HG02840 (cell line): ENCODE data around the gene PLEKHA8.

ENCODE experiments used
- ATAC-seq: cut with Tn5 transposase; IDR thresholded peaks from one replicate; pipeline ENCODE4 v1.9.1; 2021; ENCODE audit warnings: mild to moderate bottlenecking, moderate library complexity, moderate number of reproducible peaks; ENCODE audit not compliant: unreplicated experiment, low FRiP score

The PLEKHA8 gene

DNA sequence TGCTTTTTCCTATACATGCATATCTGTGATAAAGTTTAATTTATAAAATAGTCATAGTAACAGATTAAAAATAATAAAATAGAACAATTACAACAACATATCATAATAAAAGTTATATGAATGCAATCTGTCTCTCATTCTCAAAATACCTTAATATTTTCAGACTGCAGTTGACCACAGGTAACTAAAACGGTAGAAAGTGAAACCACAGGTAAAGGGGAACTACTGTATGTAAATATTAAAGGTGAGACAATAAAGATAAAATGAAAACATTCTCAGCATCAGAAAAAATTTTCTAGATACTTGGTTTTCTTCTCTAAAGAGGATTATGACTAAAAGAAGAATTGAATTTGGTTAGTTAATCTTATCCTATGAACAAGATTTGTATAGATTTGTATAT lies 7.7 kb upstream of the PLEKHA8 start:
- ATAC-seq, result no peak

DNA sequence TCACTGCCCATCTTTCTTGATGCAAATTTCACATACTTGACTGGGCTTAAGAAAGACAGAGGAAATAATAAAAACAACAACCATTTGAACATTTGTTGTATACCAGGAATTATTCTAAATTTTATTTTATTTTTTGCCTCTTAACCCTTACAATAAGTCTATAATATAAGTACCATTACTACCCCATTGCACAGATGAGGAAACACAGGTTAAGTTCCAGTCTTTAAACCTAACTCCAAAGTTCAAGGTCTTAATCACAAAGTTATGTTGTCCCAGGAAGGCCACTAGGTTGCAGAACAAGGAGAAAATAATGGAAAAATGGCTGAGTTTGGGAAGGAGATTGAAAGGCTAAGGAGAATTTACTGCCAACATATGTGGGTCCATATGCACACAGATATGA lies 5.2 kb upstream of the PLEKHA8 start:
- ATAC-seq, result no peak

DNA sequence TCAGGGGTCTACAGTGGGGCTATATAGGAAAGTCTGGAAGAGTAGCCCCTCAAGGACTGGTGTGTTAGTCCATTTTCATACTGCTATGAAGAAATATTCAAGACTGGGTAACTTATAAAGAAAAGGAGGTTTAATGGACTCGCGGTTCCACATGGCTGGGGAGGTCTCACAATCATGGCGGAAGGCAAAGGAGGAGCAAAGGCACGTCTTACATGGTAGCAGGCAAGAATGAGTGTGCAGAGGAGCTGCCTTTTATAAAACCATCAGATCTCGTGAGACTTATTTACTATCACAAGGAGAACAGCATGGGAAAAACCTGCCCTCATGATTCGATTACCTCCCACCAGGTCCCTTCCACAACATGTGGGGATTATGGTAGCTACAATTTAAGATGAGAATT lies 4.7 kb upstream of the PLEKHA8 start:
- no peak for ATAC-seq

DNA sequence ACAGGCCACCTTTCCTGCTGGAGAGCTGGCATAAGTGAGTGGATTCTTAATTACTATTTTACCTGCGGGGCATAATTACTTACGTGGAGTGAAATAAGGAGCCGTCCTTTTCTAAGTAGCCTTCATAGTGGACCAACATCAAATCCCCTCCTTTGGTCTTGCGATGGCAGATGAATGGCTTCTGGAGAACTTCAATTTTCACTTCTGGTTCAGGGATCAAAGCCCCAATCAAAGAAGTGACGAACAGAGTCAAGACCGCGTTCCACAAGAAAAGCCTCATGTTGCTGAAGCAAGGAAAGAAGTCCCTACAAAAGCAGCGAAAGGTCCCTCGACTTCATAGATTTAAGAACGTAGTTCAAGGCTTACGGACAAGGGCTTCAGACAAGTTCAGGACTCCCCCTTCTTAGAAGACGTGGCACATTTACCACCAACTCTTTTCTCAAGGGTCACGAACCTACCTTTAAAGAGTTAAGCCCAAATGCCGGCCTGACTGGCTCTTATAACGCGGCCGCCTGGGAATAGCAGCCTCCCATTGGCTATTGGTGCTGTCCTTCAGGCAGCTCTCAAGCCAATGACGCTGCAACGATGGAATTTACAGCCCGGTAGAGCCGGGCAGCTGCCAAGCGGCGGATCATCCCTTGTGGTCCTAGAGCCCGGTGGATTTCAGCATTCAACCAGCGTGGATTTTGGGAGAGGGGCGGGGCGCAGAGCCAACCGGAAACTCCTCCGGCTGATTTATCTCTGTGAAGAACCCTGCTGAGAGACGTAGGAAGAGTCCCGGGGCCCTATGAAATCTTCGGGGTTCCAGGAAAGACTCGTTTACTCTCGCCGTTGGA lies 1.8 kb upstream of the PLEKHA8 start, which contains the start of gene FKBP14:
Gene FKBP14, minus strand, starts transcription at position 474 of the 836 bp plus-strand sequence. Its CDS starts 194 bp downstream, at position 280.
- peak; percentile 76 for ATAC-seq

DNA sequence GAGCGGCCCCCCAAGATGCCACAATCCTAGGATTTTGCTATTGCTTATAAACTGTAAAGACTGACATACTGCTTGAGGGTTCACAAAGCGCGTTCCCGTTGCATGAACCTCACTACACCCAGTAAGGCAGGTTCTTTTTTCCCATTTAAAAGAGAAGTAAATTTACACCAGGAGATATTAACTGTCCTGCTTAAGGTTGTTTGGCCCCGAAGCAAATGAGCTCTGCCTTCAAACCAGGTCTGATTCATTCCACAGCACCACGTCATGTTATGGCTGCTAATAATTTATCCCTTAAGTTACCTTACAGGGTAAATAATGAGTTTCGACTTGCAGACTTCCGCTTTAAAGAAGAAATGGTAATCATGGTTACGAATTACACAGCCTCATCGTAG lies 1.2 kb upstream of the PLEKHA8 start:
- ATAC-seq, result peak; percentile 17

DNA sequence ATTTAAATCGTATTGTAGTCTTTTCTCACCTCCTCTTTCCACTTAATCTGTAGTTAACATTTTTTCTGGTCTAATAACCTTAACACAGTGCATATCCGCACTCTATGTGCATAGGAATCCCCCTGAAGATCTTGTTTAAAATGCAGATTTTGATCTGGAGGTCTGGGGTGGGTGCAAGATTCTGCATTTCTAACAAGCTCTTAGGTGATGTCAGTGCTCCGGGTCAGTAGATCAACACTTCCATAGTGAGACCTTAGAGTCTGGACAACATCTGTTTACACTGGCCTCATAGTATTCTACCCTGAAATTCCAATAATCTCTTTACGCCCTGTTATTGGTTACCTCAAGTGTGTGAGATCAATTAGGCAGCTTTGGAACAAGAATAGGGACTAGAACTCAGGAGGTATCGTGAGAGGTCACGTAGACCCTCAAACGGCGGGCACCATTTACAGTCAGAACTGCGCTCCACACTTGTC lies 434 bp upstream of the PLEKHA8 start:
- peak; percentile 2 for ATAC-seq

DNA sequence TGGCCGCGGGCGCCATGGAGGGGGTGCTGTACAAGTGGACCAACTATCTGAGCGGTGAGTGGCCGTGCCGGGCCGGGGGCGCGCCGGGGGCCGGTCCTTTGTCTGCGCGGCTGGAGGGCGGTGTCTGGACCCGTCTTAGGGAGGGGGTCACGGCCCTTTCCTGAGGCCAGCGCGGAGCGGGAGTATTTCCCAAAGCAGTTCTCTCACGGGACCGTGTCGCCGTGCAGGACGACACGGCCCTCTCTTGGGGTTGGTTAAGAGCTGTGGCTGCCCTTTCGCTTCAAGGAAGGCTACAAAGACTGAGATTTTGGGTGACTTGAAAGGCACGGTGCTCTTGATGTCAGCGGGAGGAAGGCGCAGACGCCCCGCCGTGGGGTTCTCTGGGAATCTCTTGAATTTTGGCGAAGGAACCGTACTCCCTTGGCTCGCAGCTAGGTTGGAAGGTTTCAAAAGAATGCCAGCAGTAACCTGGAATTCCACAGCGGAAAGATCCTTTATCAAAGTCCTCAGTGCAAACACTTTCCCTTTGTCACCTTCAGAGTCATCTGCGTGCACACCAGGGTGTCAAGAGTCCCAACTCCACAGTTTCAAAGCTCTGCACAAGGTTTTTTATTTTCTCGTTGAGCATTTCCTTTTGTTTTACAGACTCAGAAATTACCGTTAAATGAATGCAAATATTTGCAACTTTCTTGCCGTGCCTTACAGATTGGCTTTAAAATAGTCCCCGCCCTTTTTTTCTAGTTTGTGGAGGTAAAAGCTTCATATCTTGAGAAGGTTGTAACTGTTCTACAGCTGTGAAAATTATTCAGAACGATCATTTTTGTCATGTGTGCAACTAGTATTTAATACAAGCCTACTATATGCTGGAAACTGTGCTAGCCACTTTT lies 780 bp downstream of the PLEKHA8 start:
- ATAC-seq, result peak; percentile 9

DNA sequence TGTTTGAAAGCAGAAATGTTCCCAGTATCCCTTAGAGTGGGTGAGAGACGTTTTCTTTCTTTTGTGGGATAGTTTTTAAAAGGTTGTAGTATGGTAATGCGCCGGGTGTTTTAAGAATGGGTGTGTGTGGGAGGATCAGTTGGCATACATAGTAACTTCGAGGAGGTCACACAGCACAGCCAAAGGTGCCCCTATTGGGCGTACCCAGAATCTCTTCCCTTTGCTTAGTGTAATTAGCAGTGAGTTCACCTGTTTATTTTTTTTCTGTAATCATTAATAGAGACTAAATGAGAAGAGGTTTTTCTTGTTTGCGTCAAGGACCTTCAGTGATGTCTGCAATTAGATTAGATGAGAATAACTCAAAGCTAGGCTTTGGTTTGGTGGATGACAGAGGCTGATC lies 1.5 kb downstream of the PLEKHA8 start:
- no peak for ATAC-seq

DNA sequence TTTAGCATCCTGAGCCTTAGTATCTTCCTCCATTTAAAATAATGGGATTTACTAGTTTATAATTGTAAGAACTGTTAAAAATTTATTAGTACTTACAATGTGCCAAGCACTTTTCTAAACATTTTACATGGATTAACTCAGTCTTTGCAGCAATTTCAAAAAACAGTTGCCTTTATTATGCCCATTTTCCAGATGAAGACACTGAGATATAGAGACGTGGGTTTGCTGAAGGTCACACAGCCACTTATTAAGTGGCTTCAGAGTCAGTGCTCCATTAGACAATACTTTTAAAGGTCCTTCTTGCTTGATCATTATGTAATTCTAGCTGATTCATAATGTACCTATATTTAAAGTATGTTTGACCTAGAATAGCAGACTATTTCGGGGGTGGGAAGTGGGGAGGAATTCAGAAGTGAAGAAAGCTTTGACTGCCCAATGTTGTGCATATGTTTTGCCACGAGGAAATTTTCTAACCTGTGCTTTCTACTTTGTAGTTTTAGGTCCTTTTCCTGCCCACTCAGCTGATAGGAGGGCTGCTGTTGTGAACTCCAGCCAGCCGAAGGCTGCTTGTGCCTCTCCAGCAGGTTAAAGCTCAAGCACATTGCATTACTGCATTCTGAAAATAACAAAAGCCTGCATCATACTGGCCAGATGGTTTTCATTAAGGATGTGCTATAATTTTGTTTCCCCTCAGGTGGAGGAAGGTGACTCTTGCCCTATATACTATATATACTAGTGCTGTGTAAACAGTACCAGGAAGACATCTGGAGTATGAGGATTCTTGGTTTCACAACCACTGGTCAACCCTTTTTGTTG lies 4.3 kb downstream of the PLEKHA8 start:
- no peak for ATAC-seq

DNA sequence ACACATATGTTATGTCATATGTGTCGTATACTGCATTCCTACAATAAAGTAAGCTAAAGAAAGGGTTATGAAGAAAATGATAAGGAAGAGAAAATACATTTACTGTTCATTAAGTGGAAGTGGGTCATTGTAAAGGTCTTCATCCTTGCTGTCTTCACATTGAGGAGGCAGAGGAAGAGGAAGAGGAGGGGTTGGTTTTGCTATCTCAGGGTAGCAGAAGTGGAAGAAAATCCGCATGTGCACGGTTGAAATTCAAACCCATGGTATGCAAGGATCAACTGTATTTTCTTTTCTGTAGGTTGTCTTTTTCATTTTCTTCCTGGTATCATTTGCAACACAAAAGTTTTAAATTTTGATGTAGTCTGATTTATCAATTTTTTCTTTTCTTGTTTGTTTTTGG lies 6.3 kb downstream of the PLEKHA8 start:
- ATAC-seq, result no peak

DNA sequence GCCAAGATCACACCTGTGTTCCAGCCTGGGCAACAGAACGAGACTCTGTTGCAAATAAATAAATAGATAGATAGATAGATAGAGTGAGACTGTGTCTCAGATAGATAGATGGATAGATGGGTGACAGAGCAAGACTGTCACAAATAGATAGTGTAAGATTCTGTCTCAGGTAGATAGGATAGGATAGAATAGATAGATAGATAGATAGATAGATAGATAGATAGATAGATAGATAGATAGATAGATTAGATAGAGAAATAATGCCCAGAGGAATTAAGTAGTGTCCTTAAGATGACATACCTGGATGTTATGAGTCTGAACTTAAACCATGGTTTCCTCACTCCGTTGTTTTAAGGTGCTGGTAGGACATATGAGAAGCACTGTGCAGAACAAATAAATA lies 8.0 kb downstream of the PLEKHA8 start:
- no peak for ATAC-seq

DNA sequence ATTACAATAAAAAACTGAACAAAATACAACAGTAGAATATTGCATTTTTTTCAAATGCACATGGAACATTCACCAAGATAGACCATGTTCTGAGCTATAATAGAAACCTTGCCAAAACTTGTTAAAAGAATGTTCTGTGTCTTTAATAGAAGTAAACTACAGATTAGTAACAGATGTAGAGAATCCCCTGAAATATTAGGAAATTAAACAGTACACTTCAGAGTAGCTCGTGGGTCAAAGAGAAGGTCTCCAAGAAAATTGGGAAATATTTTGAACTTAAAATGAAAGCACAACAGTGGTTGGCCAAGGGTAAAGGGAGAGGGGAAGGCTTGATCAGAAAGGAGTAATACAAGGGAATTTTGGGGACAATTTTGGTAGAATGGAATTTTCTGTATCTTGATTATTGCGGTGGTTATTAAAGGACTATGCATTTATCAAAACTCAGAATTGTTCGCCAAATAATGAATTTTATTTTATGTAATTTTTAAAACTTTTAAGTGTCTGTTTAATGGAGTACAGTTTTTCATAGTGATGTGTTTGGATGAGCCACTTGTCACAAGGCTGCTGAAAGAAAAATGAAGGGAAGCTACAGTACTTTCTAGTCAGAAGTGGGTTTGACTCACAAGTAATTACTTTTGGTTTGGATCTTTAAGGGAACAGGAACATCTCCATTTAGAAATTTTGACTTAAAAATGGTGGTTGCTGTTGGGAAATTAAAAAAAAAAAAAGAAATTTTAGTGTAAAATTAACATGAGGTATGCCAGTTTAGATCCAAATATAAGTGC lies 10.2 kb downstream of the PLEKHA8 start:
- no peak for ATAC-seq

DNA sequence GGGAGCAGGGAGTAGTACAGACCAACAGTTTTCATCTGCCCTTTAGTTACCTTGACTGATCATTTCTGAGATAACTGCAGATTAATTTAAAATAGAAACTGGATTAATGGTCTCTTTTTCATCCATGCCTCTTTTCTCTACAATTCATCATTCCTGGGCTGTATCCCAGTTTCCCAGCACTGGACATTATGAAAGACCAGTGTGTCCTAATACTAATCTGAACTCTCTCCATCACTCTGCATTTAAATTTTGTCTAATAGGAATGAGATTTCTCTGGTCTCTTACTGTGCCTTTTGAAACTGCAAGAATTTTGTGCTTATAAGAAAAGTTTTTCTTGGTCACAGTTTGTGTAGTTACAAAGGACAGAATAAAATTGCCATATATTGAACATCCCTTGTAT lies 12.7 kb downstream of the PLEKHA8 start:
- ATAC-seq, result no peak

DNA sequence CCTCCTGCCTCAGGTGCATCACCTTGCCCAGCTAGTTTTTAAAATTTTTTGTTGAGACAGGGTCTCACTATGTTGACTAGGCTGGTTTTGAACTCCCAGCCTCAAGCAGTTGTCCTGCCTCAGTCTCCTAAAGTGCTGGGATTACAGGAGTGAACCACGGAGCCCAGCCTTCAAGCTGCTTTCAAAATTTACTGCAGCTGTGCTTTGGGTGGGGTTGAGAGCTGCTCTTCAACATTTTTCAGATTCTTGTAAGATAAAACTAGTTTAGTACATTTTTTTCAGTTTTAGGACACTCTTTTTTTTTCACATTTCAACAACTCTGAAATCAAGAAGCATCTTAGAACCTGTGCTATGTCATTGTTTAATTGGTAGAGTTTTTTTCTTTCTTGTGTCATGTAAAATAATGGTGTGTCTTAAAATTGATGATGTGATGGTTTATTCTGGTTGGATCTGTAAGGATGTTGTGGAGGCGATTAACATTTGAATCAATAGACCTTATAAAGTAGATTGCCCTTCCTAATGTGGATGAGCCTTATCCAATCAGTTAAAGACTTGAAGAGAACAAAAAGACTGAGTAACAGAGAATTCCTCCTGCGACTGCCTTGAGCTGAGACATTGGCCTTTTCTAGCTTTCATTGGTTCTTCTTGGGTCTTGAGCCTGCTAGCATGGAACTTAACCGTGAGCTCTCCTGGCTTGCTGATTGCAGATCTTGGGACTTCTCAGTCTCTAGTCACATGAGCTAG lies 13.5 kb downstream of the PLEKHA8 start:
- ATAC-seq, result no peak

DNA sequence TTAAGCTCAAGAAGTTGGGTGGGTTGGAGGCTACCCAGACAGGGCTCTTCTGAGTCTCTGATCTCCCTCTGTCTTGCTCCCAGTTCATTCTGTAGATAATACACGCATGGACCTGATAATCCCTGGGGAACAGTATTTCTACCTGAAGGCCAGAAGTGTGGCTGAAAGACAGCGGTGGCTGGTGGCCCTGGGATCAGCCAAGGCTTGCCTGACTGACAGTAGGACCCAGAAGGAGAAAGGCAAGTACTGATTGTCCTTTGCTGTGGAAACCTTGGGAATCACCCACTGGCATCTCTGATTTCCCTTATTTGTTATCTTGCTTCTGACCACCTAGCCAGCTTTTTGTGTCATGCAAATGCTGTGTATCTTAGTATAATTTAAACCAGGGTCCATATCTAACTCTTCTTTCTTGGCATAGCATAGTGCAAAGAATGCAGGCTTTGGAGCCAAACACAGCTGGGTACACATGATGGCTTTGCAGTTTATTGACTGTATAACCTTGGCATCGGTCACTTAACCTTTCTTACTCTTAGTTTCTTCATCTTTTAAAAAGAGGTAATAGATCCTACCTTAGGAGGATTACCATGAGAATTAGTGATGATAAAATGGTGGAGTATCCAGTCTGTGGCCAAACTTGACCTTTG lies 18.0 kb downstream of the PLEKHA8 start:
- ATAC-seq, result no peak

DNA sequence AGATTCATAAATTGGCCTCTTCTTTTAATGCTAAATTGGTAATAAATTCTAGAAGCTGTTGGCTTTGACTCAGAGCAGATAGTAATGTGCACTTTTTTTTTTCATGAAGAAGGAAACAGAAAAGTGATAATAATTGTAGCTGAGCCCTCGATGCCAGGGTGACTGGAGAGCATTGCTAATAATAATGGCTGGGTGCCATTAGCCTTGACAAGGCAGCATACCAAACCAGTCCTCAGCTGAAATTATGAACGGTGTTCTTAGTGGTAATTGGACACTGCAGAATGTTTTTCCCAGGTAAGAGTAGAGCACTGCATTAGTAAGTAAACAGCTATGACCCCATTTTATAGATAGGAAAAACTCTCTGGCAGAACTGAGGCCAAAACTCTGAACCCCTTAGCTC lies 18.9 kb downstream of the PLEKHA8 start:
- no peak for ATAC-seq

DNA sequence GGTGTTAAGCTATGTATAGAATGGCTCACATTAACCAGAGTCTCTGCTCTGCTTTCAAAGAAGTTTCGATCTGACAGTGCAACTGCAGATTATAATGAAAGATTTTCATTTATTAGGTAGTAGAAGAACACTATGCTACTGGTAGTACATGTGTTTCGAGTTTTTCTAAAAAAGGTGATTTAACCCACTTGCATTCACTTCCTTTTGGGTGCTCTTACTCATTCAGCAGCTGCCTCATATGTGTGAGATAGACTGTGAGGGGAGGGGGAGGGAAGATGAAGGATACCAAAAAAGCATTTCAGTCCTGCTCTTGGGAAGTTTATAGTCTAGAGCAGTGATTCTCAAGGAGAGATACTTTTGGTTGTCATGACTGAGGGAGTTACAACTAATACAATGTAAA lies 20.4 kb downstream of the PLEKHA8 start:
- no peak for ATAC-seq

DNA sequence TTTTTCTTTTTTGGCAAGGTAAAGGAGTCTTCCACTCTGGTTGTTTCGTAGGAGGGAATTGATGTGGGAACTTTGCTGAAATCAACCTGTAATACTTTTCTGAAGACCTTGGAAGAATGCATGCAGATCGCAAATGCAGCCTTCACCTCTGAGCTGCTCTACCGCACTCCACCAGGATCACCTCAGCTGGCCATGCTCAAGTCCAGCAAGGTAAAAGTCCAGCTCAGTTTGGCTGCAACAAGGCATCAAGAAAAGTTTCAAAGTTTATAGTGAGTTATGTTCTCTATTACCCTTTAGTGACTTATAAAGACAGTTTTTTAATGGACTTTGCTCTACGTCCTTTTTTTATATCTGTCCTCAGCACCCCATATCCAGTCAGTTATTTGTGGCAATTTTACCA lies 21.0 kb downstream of the PLEKHA8 start:
- ATAC-seq, result no peak

DNA sequence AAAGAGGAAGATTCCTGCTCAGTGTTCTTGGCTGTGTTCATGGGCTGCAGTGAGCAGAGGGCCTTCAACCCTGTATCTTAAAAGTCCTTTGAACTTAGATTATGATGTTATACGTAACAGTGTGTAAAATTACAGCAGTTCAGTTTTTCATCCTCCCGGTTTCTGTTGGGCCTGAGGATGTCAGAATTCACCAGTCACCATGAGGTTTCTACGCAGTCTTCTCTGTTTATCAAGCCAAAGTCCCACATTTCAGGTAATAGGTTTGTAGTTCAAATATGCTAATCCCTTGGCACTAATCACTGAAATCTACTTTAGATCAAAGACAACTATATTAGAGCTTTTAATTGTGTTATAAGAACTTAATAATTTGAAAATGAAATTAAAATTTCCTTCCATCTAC lies 24.9 kb downstream of the PLEKHA8 start:
- no peak for ATAC-seq
